Activated T-helper 1 cell treated with anti-CD3 and anti-CD28 coated beads, Interleukin-12 subunit alpha, Interleukin-12 subunit beta, Interleukin-2, Interleukin-4 antibody, amounts not matched to agents 30 ng/mL and 10 ng/mL and 1 ng/mL, durations not matched to agents 14 hours and 24 hours and 36 hours (primary cell): ENCODE results near the gene WTAP. TPM values are rescaled to one million over a fixed set of nuclear protein-coding genes. Genes with fewer than 3 reads are reported as not detected.
"Not testable (repeated sequence)": the region's sequence is repeated elsewhere in the genome, so short reads cannot be mapped to it uniquely, and the experiment has no call there.

Experiments
- DNase-seq: peaks from one replicate; pipeline ENCODE4 v3.0.0; 2021; ENCODE audit warnings: low spot score
- H3K27ac Mint-ChIP-seq: one replicate; pipeline ENCODE4 v1.8.0; 2021; ENCODE audit warnings: mild to moderate bottlenecking, mixed read lengths
- H3K27me3 Mint-ChIP-seq: one replicate; pipeline ENCODE4 v1.8.0; 2022; ENCODE audit warnings: mild to moderate bottlenecking, moderate library complexity, mixed read lengths; ENCODE audit not compliant: insufficient read depth
- H3K36me3 Mint-ChIP-seq: one replicate; pipeline ENCODE4 v1.8.0; 2021; ENCODE audit warnings: low read depth, mixed read lengths
- H3K4me1 Mint-ChIP-seq: one replicate; pipeline ENCODE4 v1.8.0; 2021; ENCODE audit warnings: low read depth, mixed read lengths
- H3K4me3 Mint-ChIP-seq: one replicate; pipeline ENCODE4 v1.8.0; 2021; ENCODE audit warnings: mild to moderate bottlenecking, moderate library complexity, mixed read lengths
- H3K9me3 Mint-ChIP-seq: one replicate; pipeline ENCODE4 v1.8.0; 2021; ENCODE audit warnings: mixed read lengths
- intact Hi-C: fragments of 100-400 bp; cut with micrococcal nuclease; formaldehyde crosslinking; loops from one replicate; pipeline ENCODE4 v1.15.1; 2024
- total RNA-seq: library from RNA; stranded (reverse); gene quantifications from 2 replicates; pipeline ENCODE4 v1.2.3, GENCODE V29; 2022

The WTAP gene
- total RNA-seq, 1 donor from 2014 or later = 125 TPM

DNA sequence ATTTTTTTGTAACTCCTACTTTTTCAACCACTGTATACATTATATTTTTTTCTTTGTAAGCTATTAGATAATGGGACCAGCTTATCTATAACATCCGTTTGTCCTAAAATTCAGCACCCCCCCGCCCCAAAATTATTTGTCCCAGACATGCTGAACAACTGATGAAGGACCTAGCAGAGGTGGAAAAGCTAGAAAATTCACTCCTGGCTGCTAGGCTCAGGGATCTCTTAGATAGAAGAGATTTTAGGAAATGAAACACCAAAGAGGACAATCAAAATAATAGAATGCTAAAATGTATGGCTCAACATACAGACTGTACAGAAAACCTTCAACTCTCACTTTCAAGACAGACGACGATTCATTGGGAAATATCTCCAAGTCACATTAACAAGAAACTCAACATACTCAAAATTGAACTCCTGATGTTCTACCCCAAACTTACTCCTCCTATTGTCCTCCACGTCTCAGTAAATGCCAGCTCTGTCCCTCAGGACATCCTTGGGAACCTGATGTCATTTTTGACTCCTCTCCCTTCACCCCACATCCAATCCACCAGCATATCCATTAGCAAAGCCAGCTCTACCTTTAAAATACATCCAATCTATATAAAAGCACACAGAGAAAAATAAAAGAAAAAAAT, 38.9 kb upstream of the WTAP start:
- peaks cover 47% of the 10 kb centered on the region for H3K4me1 Mint-ChIP-seq
- peaks cover 45% of the 10 kb centered on the region for H3K36me3 Mint-ChIP-seq
- DNase-seq = no peak
- H3K27me3 Mint-ChIP-seq = no peaks in the 10 kb centered on the region
- no peak overlapping the region for H3K4me3 Mint-ChIP-seq
- no peaks in the 10 kb centered on the region for H3K9me3 Mint-ChIP-seq
- intact Hi-C loops = no loop called here
- peak overlapping the region; percentile 37 for H3K27ac Mint-ChIP-seq

DNA sequence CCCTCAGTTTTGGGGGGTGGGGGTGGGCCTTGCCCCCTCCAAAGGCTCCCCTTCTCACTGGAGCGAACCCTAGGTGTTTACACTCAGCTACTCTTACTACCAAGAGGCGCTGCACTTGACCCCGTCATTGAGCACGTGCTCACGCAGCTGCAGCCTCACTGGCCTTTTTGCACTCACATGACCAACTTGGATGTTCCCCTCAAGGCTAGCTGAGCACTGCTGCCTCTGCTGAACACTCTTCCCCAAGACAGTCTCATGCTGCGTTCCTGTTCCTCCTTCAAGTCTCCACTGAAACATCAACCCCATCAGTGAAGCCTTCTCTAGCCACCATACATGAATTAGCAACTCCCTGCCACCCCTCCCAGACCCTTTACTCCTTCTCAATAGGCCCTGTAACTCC, 38.3 kb upstream of the WTAP start:
- Mint-ChIP-seq H3K27ac (peak overlapping the region; percentile 21), H3K36me3 (peaks cover 42% of the 10 kb centered on the region), H3K4me1 (peaks cover 51% of the 10 kb centered on the region), H3K9me3 (no peaks in the 10 kb centered on the region), H3K4me3 (no peak overlapping the region), H3K27me3 (no peaks in the 10 kb centered on the region)
- intact Hi-C loops = no loop called here
- DNase-seq = no peak

- not testable (repeated sequence) for DNase-seq, H3K4me3 Mint-ChIP-seq, H3K27me3 Mint-ChIP-seq, H3K27ac Mint-ChIP-seq, H3K9me3 Mint-ChIP-seq
- peaks cover 41% of the 10 kb centered on the region for H3K36me3 Mint-ChIP-seq
- H3K4me1 Mint-ChIP-seq = peaks cover 58% of the 10 kb centered on the region
- intact Hi-C loops = loop anchor here (5.0 to 10.0 kb wide), 3 partner anchors 673 to 835 kb away; no protein-coding TSS in a partner anchor
Observed at GRCh38 chr6:159690135-159690534, 37.2 kb upstream of the WTAP start.

DNA sequence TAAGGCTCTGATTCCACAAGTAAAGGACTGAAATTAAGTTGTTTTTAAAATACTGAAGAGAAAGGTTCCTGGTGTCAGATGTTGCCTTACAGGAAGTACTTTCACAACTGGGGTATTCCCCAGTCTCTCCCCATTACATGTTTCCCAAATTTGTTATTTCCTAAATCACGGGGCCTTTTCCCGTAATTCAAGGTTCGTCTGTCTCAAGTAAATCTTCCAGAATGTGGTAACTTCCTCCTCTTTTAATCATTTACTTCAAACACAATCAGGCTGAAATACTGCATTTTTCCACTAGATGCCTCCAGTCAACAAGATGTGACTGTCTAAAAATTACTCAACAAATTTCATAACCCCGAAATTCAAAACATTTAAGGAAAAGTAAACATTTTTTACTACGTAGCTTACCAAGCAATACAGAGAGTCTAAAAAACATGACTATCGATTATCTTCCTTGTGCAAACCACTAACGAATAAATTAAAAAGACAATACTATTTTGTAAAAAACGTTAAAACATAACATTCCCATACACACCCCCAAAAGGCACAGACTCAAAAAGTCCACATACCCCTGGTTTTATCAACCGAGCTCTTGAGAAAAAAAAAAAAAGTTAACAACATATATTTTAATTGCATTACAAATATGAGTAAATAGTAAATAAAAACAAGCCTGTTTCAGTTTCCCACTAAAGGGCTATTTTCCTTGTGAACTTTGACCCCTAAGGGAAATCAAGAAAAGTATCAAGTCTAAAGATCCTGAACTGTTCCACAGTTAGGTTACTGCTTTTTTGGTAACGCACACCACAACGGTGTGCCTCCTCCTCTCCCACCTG, 36.0 kb upstream of the WTAP start:
- DNase-seq = peak; percentile 16
- peaks cover 37% of the 10 kb centered on the region for H3K36me3 Mint-ChIP-seq
- no peaks in the 10 kb centered on the region for H3K27me3 Mint-ChIP-seq
- intact Hi-C loops = loop anchor here (1.0 to 10.0 kb wide), 4 partner anchors 250 to 833 kb away; no protein-coding TSS in a partner anchor
- H3K4me1 Mint-ChIP-seq = peaks cover 59% of the 10 kb centered on the region
- H3K9me3 Mint-ChIP-seq = no peaks in the 10 kb centered on the region
- H3K27ac Mint-ChIP-seq = peak overlapping the region; percentile 91
- peak overlapping the region; percentile 87 for H3K4me3 Mint-ChIP-seq

GRCh38 chr6:159691963-159692287, 35.4 kb upstream of the WTAP start:
- H3K9me3 Mint-ChIP-seq = no peaks in the 10 kb centered on the region
- no peaks in the 10 kb centered on the region for H3K27me3 Mint-ChIP-seq
- intact Hi-C loops = loop anchor here (1.0 to 10.0 kb wide), 5 partner anchors 249 to 833 kb away; partner anchors contain the start of gene IGF2R
- peaks cover 35% of the 10 kb centered on the region for H3K36me3 Mint-ChIP-seq
- peak overlapping the region; percentile 87 for H3K4me3 Mint-ChIP-seq
- peaks cover 59% of the 10 kb centered on the region for H3K4me1 Mint-ChIP-seq
- DNase-seq = no peak
- H3K27ac Mint-ChIP-seq = peak overlapping the region; percentile 91

DNA sequence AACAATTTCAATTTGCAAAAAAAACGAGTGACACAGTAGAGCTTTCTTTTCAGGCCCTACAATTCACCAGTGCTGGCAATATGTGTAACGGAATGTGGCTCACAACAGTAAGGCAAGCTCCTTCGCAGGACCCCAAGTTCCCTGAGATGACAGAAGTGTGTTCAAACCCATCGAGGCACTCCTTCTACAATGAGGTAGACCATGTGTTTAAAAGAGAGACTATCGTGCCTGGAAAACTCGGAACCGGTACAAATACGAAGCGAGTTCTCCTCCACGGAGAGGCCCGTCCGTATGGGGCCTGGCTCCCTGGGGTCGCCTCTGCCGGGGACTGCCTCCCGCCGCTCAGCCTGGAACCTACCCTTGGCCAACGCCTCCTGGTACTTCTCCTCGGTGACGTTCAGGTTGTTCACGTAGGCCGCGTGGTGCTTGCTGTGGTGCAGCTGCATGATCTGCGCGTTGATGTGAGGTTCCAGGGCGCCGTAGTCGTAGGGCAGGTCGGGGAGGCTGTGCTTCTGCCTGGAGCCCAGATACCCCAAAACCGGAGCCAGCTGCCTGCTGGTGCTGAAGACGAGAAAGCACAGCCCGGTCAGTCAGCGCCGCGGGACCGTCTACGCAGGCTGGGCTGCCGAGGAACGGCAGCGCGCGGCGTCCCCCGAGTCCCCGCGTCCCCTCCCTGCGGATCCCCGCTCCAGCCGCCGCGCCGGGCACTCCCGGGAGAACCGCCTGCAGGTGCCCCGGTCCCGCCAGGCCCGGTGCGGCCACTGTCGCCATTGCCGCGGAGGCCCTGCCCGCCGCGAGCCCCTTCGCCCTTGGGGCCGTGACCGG, 34.8 kb upstream of the WTAP start:
- Mint-ChIP-seq H3K9me3 (no peaks in the 10 kb centered on the region), H3K4me1 (peaks cover 58% of the 10 kb centered on the region)
- intact Hi-C loops = loop anchor here (1.0 to 10.0 kb wide), 8 partner anchors 35 to 832 kb away; partner anchors contain the start of genes ACAT2, IGF2R, TCP1 and WTAP

GRCh38 chr6:159693128-159693893, 34.0 kb upstream of the WTAP start, which contains the start of gene SOD2:
TSS of gene SOD2 (minus strand) at chr6:159693241. CDS start at chr6:159693167, 74 bp downstream.
- Mint-ChIP-seq H3K4me3 (peak within 1 kb of the TSS; percentile 94), H3K36me3 (peaks cover 30% of the 10 kb centered on the region), H3K9me3 (no peaks in the 10 kb centered on the region), H3K27ac (peak within 1 kb of the TSS; percentile 99), H3K4me1 (peaks cover 51% of the 10 kb centered on the region), H3K27me3 (no peaks in the 10 kb centered on the region)
- DNase-seq = peak; percentile 75
- intact Hi-C loops = loop anchor here (1.0 to 10.0 kb wide), 8 partner anchors 34 to 831 kb away; partner anchors contain the start of genes ACAT2, IGF2R, TCP1 and WTAP

More for the DNA sequence above, 34.8 kb upstream of the WTAP start:
- Mint-ChIP-seq H3K36me3 (peaks cover 33% of the 10 kb centered on the region), H3K27me3 (no peaks in the 10 kb centered on the region), H3K4me3 (peak overlapping the region; percentile 87), H3K27ac (peak overlapping the region; percentile 91)
- peak; percentile 56 for DNase-seq

DNA sequence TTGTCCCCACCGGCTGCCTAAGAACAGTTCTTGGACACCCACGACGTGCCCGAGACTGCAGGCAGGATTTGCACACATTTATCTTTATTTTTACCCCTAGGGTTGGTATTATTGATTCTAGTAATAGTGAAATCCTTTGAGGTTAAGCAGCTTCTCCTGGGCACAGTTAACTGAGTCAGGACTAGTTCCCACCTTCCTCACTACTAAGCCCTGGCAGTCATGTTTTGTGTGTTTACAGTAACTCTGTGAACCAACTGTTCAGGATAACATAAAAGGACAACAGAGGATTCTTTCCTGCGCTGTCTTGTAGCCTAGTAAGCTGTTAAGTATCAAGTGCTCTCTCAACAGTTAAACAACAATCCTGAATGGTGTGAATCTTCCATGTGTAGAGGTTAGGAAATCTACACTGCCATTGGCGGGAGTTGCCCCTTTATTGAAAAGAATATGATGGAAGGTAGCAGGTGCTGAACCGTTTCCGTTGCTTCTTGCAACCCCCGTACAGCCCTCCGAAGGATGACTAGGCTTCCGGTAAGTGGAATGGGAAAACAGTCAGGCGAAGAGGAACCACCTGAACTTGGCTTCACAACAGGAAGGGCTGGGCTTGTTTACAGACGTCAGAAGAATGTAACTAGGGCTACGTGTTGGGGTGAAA, 33.3 kb upstream of the WTAP start:
- Mint-ChIP-seq H3K9me3 (no peaks in the 10 kb centered on the region), H3K36me3 (peaks cover 24% of the 10 kb centered on the region), H3K4me1 (peaks cover 44% of the 10 kb centered on the region), H3K27me3 (no peaks in the 10 kb centered on the region), H3K4me3 (peak overlapping the region; percentile 94), H3K27ac (peak overlapping the region; percentile 99)
- intact Hi-C loops = loop anchor here (1.0 to 10.0 kb wide), 9 partner anchors 33 to 831 kb away; partner anchors contain the start of genes ACAT2, IGF2R, TCP1 and WTAP
- peak; percentile 44 for DNase-seq

GRCh38 chr6:159695984-159696383, 31.3 kb upstream of the WTAP start:
- H3K36me3 Mint-ChIP-seq = peaks cover 17% of the 10 kb centered on the region
- peak overlapping the region; percentile 19 for H3K27ac Mint-ChIP-seq
- DNase-seq = no peak
- intact Hi-C loops = loop anchor here (2.0 to 10.0 kb wide), 2 partner anchors 321 to 829 kb away; no protein-coding TSS in a partner anchor
- no peaks in the 10 kb centered on the region for H3K9me3 Mint-ChIP-seq
- H3K4me3 Mint-ChIP-seq = no peak overlapping the region
- H3K27me3 Mint-ChIP-seq = no peaks in the 10 kb centered on the region
- peaks cover 39% of the 10 kb centered on the region for H3K4me1 Mint-ChIP-seq

GRCh38 chr6:159700970-159701369, 26.3 kb upstream of the WTAP start:
- no peak for DNase-seq
- Mint-ChIP-seq H3K9me3 (no peaks in the 10 kb centered on the region), H3K36me3 (peaks cover 7% of the 10 kb centered on the region), H3K4me1 (peaks cover 16% of the 10 kb centered on the region), H3K27me3 (peaks cover 2% of the 10 kb centered on the region), H3K4me3 (no peak overlapping the region), H3K27ac (no peak overlapping the region)
- intact Hi-C loops = no loop called here

GRCh38 chr6:159701413-159701999, 25.8 kb upstream of the WTAP start:
- no peak for DNase-seq
- Mint-ChIP-seq H3K36me3 (peaks cover 7% of the 10 kb centered on the region), H3K4me1 (peaks cover 16% of the 10 kb centered on the region), H3K4me3 (no peak overlapping the region), H3K27ac (peak overlapping the region; percentile 65), H3K9me3 (no peaks in the 10 kb centered on the region), H3K27me3 (peaks cover 2% of the 10 kb centered on the region)
- intact Hi-C loops = no loop called here
